Caki2 (cell line): Measurements from ENCODE around the gene FNDC3B. TPM values are rescaled to one million over a fixed set of nuclear protein-coding genes. Genes with fewer than 3 reads are reported as not detected.

ENCODE experiments used
- DNase-seq: peaks from one replicate; pipeline ENCODE4 v3.0.0-alpha.2; 2015; ENCODE audit warnings: low read depth
- in situ Hi-C: cut with HindIII; loops from 2 replicates; pipeline ENCODE4 v1.10.0; 2016; ENCODE audit warnings: low sequenced_read_pairs, low pct_unique_long_range_greater_than_20kb, mixed read lengths
- total RNA-seq: library from RNA; depleted of rRNA; stranded (reverse); fragments of >200 nt; shearing (Covaris generic); gene quantifications from 2 replicates; pipeline ENCODE4 v1.2.3, GENCODE V29; 2014; ENCODE audit warnings: low replicate concordance

Gene FNDC3B
- total RNA-seq, 1 experiment from 2014 or later = 77.7 TPM

DNA sequence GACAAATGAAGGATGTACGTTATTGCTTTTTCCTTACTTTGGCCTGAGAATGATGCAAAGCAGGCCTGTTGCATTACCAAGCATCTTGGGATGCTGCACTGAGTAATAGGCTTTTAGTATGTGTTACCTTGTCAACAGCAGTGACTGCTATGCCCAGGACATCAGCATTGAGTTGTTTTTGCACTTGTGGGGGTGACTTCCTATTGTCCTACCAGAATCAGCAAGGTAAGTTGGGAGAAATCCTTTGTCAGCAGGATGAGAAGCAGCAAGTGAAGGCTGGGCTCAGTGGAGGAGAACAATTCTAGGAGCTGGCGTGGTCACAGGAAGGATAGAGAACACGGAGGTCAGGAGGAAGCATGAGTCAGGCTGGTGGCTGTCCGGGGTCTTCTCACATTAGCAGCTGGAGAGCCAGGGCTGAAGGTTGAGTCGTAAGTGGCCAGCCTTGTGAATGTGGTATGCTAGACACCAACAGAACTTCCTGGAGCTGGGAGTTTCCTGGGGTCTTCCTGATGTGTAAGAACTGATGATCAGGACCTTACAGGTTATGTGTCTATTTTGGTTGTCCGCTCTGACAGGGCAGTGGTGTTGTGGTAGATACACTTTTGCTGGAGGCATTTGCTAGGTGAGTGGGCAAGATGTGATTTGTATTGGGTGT is 142.7 kb downstream of the FNDC3B start:
- DNase-seq = peak; percentile 75

DNA sequence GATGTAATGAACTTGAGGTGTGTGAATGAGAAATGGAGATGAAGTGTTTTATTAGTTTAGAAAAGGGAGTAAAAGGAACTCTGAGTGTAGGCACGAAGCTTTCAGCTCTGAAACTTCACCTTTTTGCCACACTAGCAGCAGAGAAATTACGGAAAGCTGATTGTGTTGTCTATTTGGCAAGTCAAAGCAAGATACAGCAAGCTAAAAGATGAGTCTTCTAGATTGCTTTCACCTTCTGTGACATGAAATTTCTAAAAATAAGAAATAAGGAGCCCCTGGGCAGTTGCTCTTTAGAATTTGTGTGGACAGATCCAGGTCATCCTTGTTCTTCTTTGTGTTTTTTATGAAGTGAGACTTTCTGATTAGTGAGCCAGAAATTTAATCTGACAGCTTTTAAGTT is 143.4 kb downstream of the FNDC3B start:
- in situ Hi-C loops = no loop called here
- DNase-seq = no peak

More for the DNA sequence above, 142.7 kb downstream of the FNDC3B start:
- in situ Hi-C loops = no loop called here

- DNase-seq = no peak
- in situ Hi-C loops = no loop called here
Observed at GRCh38 chr3:172184106-172184822, 144.9 kb downstream of the FNDC3B start.

GRCh38 chr3:172185907-172186306 is 146.5 kb downstream of the FNDC3B start:
- in situ Hi-C loops = no loop called here
- DNase-seq = no peak

- no peak for DNase-seq
- in situ Hi-C loops = no loop called here
Observed at GRCh38 chr3:172186607-172187006, 147.2 kb downstream of the FNDC3B start.

GRCh38 chr3:172187511-172187910 is 148.1 kb downstream of the FNDC3B start:
- in situ Hi-C loops = no loop called here
- no peak for DNase-seq

GRCh38 chr3:172188511-172188910 is 149.1 kb downstream of the FNDC3B start:
- in situ Hi-C loops = no loop called here
- no peak for DNase-seq

- in situ Hi-C loops = no loop called here
- no peak for DNase-seq
Observed at GRCh38 chr3:172189213-172189612, 149.8 kb downstream of the FNDC3B start.

DNA sequence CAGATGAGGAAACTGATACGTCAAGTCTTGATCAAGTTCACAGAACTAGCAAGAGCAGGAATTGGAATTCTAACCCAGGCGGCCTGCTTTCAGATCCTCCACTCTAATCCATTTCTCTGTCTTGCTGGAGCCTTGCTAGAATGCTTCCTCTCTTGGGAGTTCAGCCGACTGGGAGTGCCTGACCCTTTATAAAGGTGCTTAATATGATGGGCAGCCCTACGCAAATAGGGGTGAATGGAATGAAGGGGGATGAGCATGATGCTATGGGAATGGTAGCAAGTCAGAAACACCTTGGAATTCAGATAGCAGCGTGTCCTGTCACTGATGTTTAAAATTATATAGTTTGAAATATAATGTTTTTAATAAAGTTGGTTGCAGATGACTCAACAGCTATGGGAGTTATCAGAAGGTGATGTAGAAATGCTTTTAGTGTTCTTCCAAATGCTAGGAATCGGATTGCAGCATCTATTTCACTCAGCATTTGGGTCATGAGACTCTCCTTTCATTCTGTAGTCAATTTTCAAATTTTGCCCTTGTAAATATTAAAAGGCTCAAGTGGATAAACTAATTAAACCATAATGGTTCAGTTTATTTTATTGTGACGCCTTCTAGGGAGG is 150.7 kb downstream of the FNDC3B start:
- DNase-seq = no peak
- in situ Hi-C loops = no loop called here

GRCh38 chr3:172190980-172191379 is 151.6 kb downstream of the FNDC3B start:
- no peak for DNase-seq
- in situ Hi-C loops = no loop called here

DNA sequence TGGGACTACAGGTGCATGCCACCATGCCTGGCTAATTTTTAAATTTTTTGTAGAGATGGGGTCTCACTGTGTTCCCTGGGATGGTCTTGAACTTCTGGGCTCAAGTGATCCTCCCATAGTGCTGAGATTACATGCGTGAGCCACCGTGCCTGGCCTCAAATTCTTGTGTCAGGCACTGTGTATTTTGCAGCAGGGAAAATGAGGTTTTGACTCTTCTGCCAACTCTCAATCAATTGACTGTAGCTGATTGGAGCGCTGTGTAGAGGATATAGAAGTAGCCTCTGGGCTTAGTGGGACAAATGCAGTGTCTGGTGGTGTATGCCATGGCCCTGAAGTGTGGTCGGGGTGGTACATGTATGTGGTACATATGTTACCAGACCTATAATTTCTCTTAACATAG is 152.3 kb downstream of the FNDC3B start:
- no peak for DNase-seq
- in situ Hi-C loops = no loop called here

- in situ Hi-C loops = no loop called here
- DNase-seq = no peak
Observed at GRCh38 chr3:172192830-172193415, 153.5 kb downstream of the FNDC3B start.

- in situ Hi-C loops = no loop called here
- DNase-seq = no peak
Observed at GRCh38 chr3:172193436-172193835, 154.1 kb downstream of the FNDC3B start.

- in situ Hi-C loops = no loop called here
- no peak for DNase-seq
Observed at GRCh38 chr3:172194702-172195406, 155.5 kb downstream of the FNDC3B start.

GRCh38 chr3:172195407-172195754 is 156.0 kb downstream of the FNDC3B start:
- no peak for DNase-seq

DNA sequence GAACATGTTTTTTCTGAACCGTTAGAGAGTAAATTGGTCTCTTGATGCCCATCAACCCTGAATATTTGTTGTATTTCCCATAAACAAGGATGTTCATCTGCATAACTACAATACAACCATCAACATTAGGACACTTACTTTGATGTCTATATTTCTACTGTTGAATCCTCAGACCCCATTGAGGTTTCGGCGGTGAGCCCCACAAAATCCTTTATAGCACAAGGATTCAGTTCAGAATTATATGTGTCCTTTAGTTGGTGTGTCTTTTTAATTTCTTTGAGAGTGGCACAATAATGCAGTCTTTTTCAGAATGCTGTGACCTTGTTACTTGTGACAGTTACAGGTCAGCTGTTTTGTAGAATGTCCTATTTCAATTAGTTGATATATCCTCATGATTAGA is 158.0 kb downstream of the FNDC3B start:
- in situ Hi-C loops = no loop called here
- DNase-seq = no peak

More at GRCh38 chr3:172195407-172195754, 156.0 kb downstream of the FNDC3B start:
- in situ Hi-C loops = no loop called here

GRCh38 chr3:172198428-172198827 is 159.1 kb downstream of the FNDC3B start:
- in situ Hi-C loops = no loop called here
- DNase-seq = no peak

- in situ Hi-C loops = no loop called here
- no peak for DNase-seq
Observed at GRCh38 chr3:172199850-172200369, 160.5 kb downstream of the FNDC3B start.
